ENCODE measurements around the gene MISP3.

MISP3 gene

DNA sequence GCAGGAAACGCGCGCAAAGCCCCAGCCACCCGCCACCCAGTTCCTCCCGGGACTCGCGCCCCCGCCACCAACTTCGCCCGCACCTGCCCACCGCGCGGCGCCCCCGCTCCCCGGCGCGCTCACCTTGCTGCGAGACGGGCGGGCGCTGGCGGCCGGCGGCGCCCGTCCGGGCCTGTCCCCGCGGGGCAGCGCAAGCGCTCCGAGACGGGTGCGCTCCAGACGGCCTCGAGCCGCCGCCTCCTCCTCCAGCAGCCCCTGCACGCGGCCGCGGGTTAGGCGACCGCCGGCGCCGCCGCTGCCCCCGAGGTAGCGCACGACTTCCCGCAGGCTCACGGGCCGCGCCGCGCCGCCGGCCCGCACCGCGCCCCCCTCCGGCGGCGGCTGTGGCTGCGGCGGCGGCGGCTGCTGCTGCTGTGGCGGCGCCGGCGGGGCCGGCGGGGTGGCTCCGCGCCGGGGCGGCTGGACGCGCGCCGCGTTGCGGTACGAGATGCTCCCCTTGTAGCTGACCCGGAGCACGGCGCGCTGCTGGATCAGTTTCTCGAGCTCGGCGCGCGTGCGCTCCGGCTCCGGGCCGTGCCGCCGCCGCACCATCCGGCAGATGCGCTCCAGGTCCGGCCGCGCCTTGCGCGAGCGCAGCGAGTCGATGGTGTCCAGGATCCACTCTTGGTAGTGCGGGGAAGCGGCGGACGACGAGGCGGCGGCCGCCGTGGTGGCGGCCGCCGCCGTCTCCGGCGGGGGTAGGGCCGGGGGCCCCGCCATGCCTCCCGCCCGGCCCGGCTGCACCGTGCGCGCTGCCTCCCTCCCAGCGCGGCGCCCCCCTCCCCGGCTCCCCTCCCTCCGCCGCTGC lies 17.3 kb downstream of the MISP3 start:
- peak overlapping the region; percentile 64 for H3K4me3 ChIP-seq (ENCODE audit: low read depth, low read length)
- TF ChIP-seq, protein P1, sequence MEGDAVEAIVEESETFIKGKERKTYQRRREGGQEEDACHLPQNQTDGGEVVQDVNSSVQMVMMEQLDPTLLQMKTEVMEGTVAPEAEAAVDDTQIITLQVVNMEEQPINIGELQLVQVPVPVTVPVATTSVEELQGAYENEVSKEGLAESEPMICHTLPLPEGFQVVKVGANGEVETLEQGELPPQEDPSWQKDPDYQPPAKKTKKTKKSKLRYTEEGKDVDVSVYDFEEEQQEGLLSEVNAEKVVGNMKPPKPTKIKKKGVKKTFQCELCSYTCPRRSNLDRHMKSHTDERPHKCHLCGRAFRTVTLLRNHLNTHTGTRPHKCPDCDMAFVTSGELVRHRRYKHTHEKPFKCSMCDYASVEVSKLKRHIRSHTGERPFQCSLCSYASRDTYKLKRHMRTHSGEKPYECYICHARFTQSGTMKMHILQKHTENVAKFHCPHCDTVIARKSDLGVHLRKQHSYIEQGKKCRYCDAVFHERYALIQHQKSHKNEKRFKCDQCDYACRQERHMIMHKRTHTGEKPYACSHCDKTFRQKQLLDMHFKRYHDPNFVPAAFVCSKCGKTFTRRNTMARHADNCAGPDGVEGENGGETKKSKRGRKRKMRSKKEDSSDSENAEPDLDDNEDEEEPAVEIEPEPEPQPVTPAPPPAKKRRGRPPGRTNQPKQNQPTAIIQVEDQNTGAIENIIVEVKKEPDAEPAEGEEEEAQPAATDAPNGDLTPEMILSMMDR (IDR thresholded peaks at IDR 0.05; ENCODE audit: insufficient read depth, low read depth, low read length, missing control alignments), result peak; percentile 4
- DNase-seq (ENCODE audit: low read depth), result peak; percentile 83

- peak within 1 kb of the TSS; percentile 99 for H3K4me3 ChIP-seq (ENCODE audit: low read depth, low read length)
- DNase-seq (ENCODE audit: low read depth), result peak; percentile 95
- TF ChIP-seq, protein P1 (IDR thresholded peaks at IDR 0.05; ENCODE audit: insufficient read depth, low read depth, low read length, missing control alignments), result no peak
Observed at GRCh38 chr19:14090509-14091080, 18.0 kb downstream of the MISP3 start, which contains the start of gene SAMD1. SAMD1 (minus strand) TSS chr19:14090751.

GRCh38 chr19:14091081-14091812 lies 18.7 kb downstream of the MISP3 start:
- peak; percentile 85 for DNase-seq (ENCODE audit: low read depth)
- H3K4me3 ChIP-seq (ENCODE audit: low read depth, low read length), result peak overlapping the region; percentile 99
- TF ChIP-seq, protein P1 (IDR thresholded peaks at IDR 0.05; ENCODE audit: insufficient read depth, low read depth, low read length, missing control alignments), result peak; percentile 17

GRCh38 chr19:14091813-14092462 lies 19.4 kb downstream of the MISP3 start:
- TF ChIP-seq, protein P1 (IDR thresholded peaks at IDR 0.05; ENCODE audit: insufficient read depth, low read depth, low read length, missing control alignments), result no peak
- no peak for DNase-seq (ENCODE audit: low read depth)
- peak overlapping the region; percentile 99 for H3K4me3 ChIP-seq (ENCODE audit: low read depth, low read length)

DNA sequence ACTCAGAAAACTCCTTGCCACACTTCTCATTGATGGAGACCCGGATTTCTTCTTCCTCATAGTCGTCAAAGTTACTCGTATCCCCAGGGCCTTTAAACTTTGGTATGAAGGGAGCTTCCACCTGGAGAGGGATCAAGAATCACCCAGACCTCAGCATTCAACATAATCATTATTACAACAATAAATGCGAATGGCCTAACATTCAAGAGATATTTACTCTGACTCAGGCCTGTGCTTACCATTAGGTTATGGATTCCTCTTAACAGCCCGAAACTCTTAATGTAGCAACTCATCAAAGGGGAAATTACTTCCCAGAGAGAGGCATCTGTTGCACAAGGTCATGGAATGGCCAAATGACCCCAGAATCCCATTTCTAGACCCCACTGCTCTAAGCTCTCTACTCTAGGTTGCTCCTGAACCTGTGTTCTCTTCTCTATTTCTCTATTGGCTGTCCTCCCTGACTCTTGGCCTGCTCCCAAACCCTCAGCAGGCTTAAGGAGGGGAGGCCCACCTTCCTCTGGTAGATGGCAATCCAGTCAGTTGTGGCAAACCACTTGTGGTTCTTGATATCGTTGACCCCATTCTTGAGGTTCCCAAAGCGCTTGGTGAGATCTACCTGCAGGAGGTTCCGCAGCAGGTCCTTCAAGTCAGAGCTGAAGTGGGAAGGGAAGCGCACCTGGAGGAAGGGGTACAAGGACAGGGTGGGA lies 20.7 kb downstream of the MISP3 start:
- no peak for DNase-seq (ENCODE audit: low read depth)
- no peak overlapping the region for H3K4me3 ChIP-seq (ENCODE audit: low read depth, low read length)
- TF ChIP-seq, protein P1 (IDR thresholded peaks at IDR 0.05; ENCODE audit: insufficient read depth, low read depth, low read length, missing control alignments), result no peak

DNA sequence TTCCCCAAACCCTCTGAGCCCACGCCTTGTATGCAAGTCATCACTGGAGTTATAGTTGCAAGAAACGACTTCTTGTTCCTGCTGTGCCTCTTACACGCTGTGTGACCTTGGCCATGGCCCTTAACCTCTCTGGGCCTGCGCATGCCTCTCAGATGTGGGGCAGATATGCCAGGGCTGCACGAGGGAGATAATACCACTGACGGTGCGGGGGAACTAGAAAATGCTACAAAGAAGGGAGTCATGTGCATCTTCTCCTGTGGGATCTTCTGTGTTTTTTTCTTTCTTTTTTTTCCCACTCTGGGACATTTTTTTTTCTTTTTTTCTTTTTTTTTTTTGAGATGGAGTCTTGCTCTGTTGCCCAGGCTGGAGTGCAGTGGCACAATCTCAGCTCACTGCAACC lies 22.3 kb downstream of the MISP3 start:
- H3K4me3 ChIP-seq (ENCODE audit: low read depth, low read length), result no peak overlapping the region
- DNase-seq (ENCODE audit: low read depth), result no peak
- TF ChIP-seq, protein P1 (IDR thresholded peaks at IDR 0.05; ENCODE audit: insufficient read depth, low read depth, low read length, missing control alignments), result no peak
